ENCODE results near the gene SBF2. TPM values are rescaled to one million over a fixed set of nuclear protein-coding genes. Genes with fewer than 3 reads are reported as not detected.

Gene SBF2
- total and polyA plus RNA-seq, 2 donors (not counting 1 experiment from before 2014, with no cell fraction given), result 5.6 to 17.7 TPM

DNA sequence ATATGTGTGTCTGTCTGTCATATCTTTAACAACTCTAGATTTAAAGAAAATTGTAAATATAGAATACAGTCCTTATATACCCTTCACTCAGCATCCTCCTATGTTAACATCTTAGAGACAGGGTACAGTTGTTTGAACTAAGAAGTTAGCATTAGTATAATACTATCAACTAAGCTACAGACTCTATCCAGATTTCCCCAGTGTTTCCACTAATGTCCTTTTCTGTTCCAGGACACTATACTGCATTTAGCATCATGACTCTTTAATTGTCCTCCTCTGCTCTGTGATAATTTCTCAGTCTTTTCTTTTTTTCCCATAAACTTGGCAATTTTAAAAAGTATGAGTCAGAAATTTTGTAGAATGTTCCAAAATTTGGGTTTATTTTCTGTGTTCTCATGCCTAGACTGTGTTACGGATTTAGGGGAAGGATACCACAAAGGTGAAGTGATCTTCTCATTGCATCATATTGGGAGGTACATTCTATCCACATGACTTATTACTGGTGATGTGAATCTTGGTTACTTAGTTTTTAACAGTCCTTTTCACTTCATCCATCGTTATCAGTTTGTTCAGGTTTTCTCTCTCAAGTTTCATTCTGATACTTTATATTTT lies 168.4 kb downstream of the SBF2 start:
- intact Hi-C loops (cut with micrococcal nuclease), result no loop called here
- ATAC-seq (ENCODE audit: low read depth) (no peak), DNase-seq (no peak)
- no peak overlapping the region for H3K9ac ChIP-seq (ENCODE audit: low read length)
- no peak overlapping the region for H3K27ac ChIP-seq (ENCODE audit: low read length in 2 of 2)
- no peaks in the 10 kb centered on the region for H3K4me1 ChIP-seq (ENCODE audit: control insufficient read depth in 2 of 2, insufficient read depth in 2 of 2, low read length in 2 of 2)
- ChIA-PET CTCF (no interaction called here), POLR2A (no interaction called here)
- Mint-ChIP-seq H3K27me3 (no peaks in the 10 kb centered on the region), H3K4me3 (no peak overlapping the region), H3K9me3 (ENCODE audit: insufficient read depth) (no peaks in the 10 kb centered on the region), H3K27ac (no peak overlapping the region), H3K4me1 (no peaks in the 10 kb centered on the region)
- no peak for TF ChIP-seq EZH2 (IDR thresholded peaks at IDR 0.05; ENCODE audit: borderline replicate concordance, insufficient read depth, low read depth, low read length, poor library complexity, severe bottlenecking)
- TF ChIP-seq, protein P1, sequence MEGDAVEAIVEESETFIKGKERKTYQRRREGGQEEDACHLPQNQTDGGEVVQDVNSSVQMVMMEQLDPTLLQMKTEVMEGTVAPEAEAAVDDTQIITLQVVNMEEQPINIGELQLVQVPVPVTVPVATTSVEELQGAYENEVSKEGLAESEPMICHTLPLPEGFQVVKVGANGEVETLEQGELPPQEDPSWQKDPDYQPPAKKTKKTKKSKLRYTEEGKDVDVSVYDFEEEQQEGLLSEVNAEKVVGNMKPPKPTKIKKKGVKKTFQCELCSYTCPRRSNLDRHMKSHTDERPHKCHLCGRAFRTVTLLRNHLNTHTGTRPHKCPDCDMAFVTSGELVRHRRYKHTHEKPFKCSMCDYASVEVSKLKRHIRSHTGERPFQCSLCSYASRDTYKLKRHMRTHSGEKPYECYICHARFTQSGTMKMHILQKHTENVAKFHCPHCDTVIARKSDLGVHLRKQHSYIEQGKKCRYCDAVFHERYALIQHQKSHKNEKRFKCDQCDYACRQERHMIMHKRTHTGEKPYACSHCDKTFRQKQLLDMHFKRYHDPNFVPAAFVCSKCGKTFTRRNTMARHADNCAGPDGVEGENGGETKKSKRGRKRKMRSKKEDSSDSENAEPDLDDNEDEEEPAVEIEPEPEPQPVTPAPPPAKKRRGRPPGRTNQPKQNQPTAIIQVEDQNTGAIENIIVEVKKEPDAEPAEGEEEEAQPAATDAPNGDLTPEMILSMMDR (IDR thresholded peaks at IDR 0.05), result no peak
- H4K20me1 ChIP-seq (ENCODE audit: control insufficient read depth, insufficient read depth, low read length, poor library complexity, severe bottlenecking), result no peaks in the 10 kb centered on the region
- H3K36me3 ChIP-seq (replicated peaks in 1 of 2; ENCODE audit: control extremely low read depth in 1 of 2, control insufficient read depth in 1 of 2, extremely low read depth in 1 of 2, insufficient read depth in 2 of 2, low read length in 1 of 2), result no peaks in the 10 kb centered on the region
- H2AFZ ChIP-seq (ENCODE audit: insufficient read depth, low read depth, low read length, poor library complexity, severe bottlenecking), result no peak overlapping the region
- H3K27me3 ChIP-seq (replicated peaks in 1 of 4; ENCODE audit: control extremely low read depth in 1 of 4, control insufficient read depth in 3 of 4, insufficient read depth in 4 of 4, low read length in 3 of 4), result no peaks in the 10 kb centered on the region
- H3K4me2 ChIP-seq (replicated peaks; ENCODE audit: low read depth, low read length, poor library complexity, severe bottlenecking), result no peak overlapping the region
- no peaks in the 10 kb centered on the region for H3K79me2 ChIP-seq (ENCODE audit: control insufficient read depth, insufficient read depth, low read length)
- no peaks in the 10 kb centered on the region for H3K9me3 ChIP-seq (ENCODE audit: control extremely low read depth in 1 of 3, control insufficient read depth in 2 of 3, insufficient read depth in 1 of 3, low read length in 2 of 3)
- WGBS (ENCODE audit: insufficient coverage), result no CpG with 5 or more reads among the region's 2 CpGs
- no peak overlapping the region for H3K4me3 ChIP-seq (ENCODE audit: control extremely low read depth in 1 of 5, extremely low read depth in 1 of 5, insufficient read depth in 1 of 5, low read depth in 2 of 5, low read length in 4 of 5)

DNA sequence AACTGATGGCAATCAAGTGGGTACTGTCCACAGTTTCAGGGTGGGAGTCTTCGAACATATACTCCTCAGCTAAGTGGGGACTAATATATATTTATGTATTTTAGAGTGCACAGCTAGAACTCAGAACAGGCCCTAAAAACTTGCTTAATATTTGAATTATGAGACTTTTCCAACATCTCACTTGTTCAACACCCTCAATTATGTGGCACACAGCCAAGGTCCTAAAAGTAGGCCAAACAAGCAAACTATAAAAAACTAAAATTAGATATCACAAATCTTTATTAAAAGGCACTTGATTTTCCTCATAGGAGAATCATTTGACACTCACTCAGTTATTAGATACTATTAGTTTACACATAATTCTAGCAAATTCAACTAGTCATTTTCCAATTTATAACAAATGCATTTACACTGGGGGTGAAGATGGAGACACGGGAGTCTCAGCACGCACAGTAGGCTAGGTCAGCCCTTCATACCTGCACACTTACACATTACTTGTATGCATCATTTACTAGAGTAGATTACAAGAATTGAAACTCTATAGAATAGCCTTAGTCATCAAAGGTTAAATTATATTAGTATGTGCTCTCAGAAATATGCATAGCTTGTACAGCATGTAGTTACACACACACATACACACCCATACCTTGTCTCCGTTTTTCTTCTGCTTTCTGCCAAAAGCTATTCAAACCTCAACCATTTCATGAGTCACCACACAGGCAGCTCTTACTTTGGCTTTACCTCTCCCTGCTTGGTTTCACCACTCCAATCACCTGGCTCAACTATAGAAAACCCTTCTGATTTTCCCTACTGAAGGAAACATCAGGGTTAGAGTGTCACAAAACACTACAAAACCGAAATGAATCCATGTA lies 171.5 kb downstream of the SBF2 start:
- Histone ChIP-seq H3K4me2 (replicated peaks; ENCODE audit: low read depth, low read length, poor library complexity, severe bottlenecking) (no peak overlapping the region), H3K27ac (ENCODE audit: low read length in 2 of 2) (no peak overlapping the region), H3K27me3 (replicated peaks in 1 of 4; ENCODE audit: control extremely low read depth in 1 of 4, control insufficient read depth in 3 of 4, insufficient read depth in 4 of 4, low read length in 3 of 4) (no peaks in the 10 kb centered on the region), H4K20me1 (ENCODE audit: control insufficient read depth, insufficient read depth, low read length, poor library complexity, severe bottlenecking) (no peaks in the 10 kb centered on the region), H3K36me3 (replicated peaks in 1 of 2; ENCODE audit: control extremely low read depth in 1 of 2, control insufficient read depth in 1 of 2, extremely low read depth in 1 of 2, insufficient read depth in 2 of 2, low read length in 1 of 2) (no peaks in the 10 kb centered on the region), H2AFZ (ENCODE audit: insufficient read depth, low read depth, low read length, poor library complexity, severe bottlenecking) (no peak overlapping the region), H3K79me2 (ENCODE audit: control insufficient read depth, insufficient read depth, low read length) (no peaks in the 10 kb centered on the region), H3K9me3 (ENCODE audit: control extremely low read depth in 1 of 3, control insufficient read depth in 2 of 3, insufficient read depth in 1 of 3, low read length in 2 of 3) (no peaks in the 10 kb centered on the region), H3K4me3 (ENCODE audit: control extremely low read depth in 1 of 5, extremely low read depth in 1 of 5, insufficient read depth in 1 of 5, low read depth in 2 of 5, low read length in 4 of 5) (no peak overlapping the region), H3K4me1 (ENCODE audit: control insufficient read depth in 2 of 2, insufficient read depth in 2 of 2, low read length in 2 of 2) (no peaks in the 10 kb centered on the region), H3K9ac (ENCODE audit: low read length) (no peak overlapping the region)
- ChIA-PET CTCF (no interaction called here), POLR2A (no interaction called here)
- intact Hi-C loops (cut with micrococcal nuclease), result no loop called here
- ATAC-seq (ENCODE audit: low read depth) (no peak), DNase-seq (no peak)
- 33% methylated on average over 1 of the region's 5 CpGs for WGBS (ENCODE audit: insufficient coverage)
- H3K27me3 Mint-ChIP-seq, result no peaks in the 10 kb centered on the region
- H3K4me3 Mint-ChIP-seq, result no peak overlapping the region
- TF ChIP-seq, protein P1 (IDR thresholded peaks at IDR 0.05), result no peak
- no peak for TF ChIP-seq EZH2 (IDR thresholded peaks at IDR 0.05; ENCODE audit: borderline replicate concordance, insufficient read depth, low read depth, low read length, poor library complexity, severe bottlenecking)
- H3K9me3 Mint-ChIP-seq (ENCODE audit: insufficient read depth), result no peaks in the 10 kb centered on the region
- H3K4me1 Mint-ChIP-seq, result no peaks in the 10 kb centered on the region
- no peak overlapping the region for H3K27ac Mint-ChIP-seq

Measured in B cell (primary cell).